Fibroblast of the aortic adventitia (primary cell): ENCODE measurements around the gene PRICKLE2. TPM values are rescaled to one million over a fixed set of nuclear protein-coding genes. Genes with fewer than 3 reads are reported as not detected.

Experiments used
- DNase-seq: peaks from one replicate; pipeline ENCODE4 v3.0.0-alpha.2; 2010; ENCODE audit warnings: low read depth
- H3K4me3 ChIP-seq: 2 replicates; pipeline ENCODE4 v1.5.1; 2011; ENCODE audit warnings: low read depth, mild to moderate bottlenecking, control low read depth, low read length, moderate library complexity
- total RNA-seq: library from RNA; depleted of rRNA; stranded (reverse); fragments of >200 nt; gene quantifications from 2 replicates; pipeline ENCODE4 v1.2.3, GENCODE V29; 2012; ENCODE audit warnings: low replicate concordance
- TF ChIP-seq, protein P1 (sequence below): IDR thresholded peaks from 2 replicates; pipeline ENCODE4 v1.5.1; 2011; ENCODE audit warnings: mild to moderate bottlenecking, low read length, control low read depth, inconsistent platforms; ENCODE audit not compliant: insufficient read depth

The PRICKLE2 gene
- total RNA-seq, 1 donor, result 22.0 TPM

DNA sequence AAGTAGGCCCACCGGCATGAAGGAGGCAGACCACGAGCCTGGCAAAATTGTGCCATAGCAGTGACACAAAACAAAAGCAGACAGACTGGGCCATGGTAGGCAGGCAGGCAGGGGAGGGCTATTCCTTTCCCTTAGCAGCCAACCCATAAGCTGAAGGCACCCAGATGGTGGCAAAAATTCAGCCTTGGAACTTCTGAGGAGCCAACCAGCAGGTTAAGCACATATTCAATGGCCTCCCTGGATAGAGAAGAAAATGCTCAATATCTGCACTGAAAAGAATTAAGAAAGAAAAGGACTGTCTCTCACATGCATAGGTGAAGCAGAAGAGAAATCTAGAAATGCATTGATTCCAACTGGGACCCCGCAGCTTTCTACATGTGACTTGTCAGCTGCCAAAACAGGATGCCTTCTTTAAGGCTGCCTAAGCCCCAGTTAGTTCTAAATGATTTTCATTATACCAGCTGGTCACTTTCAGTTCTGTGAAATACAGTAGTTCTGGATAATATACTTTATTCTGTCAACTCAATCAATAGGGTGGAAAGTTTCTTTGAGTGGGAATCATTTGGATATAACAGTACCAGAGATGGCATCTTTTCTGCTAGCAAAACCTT, 2.7 kb downstream of the PRICKLE2 start:
- DNase-seq, result no peak

GRCh38 chr3:64221571-64222257, 3.6 kb downstream of the PRICKLE2 start:
- peak overlapping the region; percentile 15 for H3K4me3 ChIP-seq
- DNase-seq, result no peak
- TF ChIP-seq, protein P1, sequence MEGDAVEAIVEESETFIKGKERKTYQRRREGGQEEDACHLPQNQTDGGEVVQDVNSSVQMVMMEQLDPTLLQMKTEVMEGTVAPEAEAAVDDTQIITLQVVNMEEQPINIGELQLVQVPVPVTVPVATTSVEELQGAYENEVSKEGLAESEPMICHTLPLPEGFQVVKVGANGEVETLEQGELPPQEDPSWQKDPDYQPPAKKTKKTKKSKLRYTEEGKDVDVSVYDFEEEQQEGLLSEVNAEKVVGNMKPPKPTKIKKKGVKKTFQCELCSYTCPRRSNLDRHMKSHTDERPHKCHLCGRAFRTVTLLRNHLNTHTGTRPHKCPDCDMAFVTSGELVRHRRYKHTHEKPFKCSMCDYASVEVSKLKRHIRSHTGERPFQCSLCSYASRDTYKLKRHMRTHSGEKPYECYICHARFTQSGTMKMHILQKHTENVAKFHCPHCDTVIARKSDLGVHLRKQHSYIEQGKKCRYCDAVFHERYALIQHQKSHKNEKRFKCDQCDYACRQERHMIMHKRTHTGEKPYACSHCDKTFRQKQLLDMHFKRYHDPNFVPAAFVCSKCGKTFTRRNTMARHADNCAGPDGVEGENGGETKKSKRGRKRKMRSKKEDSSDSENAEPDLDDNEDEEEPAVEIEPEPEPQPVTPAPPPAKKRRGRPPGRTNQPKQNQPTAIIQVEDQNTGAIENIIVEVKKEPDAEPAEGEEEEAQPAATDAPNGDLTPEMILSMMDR, result no peak

More for the DNA sequence above, 2.7 kb downstream of the PRICKLE2 start:
- TF ChIP-seq, protein P1, result no peak
- peak overlapping the region; percentile 80 for H3K4me3 ChIP-seq

DNA sequence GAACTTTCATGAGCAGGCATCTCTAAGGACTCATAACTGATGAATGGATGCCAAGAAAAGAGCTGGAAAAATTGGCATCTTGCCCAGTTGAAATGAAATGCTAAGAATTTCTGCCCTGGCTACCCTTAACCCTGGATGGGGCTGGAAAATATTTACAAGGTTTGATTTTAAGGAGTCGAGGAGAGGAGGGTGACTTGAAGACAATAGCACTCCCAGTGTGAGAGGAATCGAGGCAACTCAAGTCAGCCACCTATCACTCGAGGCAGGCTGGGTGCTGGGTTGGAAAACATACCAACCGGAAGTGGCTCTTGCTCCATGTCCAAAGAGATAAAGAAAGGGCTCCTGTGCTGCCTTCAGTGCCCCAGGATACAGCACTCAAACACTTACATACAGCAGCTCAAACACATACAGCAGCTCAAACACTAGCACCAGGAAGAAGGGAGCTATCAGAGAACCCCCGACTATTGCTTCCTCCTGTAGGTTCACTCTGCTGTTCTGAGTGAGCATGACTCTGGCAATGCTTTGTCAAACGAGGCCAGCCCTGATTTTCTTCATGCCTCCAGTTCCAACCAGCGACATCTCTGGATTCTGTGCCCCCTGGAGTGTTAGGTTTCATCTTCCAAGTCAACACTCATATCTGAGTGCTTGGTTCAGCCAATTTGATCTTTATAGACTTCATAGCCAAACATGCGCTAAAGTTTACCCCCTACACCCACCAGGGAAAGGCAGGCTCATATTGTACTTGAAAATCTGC, 4.9 kb downstream of the PRICKLE2 start:
- TF ChIP-seq, protein P1, result no peak
- DNase-seq, result peak; percentile 91
- peak overlapping the region; percentile 29 for H3K4me3 ChIP-seq

DNA sequence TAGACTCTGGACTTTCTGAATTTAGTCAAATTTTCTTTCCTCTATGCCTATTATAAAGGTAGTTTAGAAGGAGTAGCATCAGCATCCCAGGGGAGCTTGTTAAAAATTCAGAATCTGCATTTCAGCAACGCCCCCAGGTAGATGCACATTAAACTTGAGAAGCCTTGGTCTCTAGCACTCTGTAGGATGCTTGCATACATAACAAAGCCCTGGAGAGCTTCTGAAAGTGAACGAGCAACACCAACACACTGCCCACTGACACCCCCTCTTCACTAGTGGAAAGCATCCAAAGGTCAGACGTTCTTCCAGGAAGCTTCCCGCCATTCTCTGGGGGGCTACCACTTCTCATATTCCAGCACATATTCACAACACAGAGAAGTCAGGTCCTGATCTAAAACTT, 6.5 kb downstream of the PRICKLE2 start:
- H3K4me3 ChIP-seq, result no peak overlapping the region
- TF ChIP-seq, protein P1, result no peak
- DNase-seq, result no peak

DNA sequence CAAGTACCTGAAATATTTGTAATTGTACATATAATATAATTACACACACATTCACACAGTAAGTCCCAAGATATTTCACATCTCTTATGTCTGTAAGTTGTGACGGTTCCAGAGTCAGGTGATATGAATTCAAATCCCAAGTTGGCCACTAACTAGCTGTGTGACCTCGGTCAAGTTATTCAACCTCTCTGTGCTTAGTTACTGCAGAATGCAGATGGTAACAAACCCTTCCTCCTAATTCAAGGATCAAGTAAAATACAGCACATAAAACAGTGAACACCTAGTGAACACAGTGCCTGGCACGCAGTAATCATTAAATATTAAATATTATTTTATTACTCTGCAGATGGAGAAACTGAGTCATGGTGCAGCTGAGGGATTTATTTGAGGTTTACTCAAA, 6.9 kb downstream of the PRICKLE2 start:
- TF ChIP-seq, protein P1, result no peak
- DNase-seq, result no peak
- no peak overlapping the region for H3K4me3 ChIP-seq

- TF ChIP-seq, protein P1, result no peak
- H3K4me3 ChIP-seq, result no peak overlapping the region
- peak; percentile 64 for DNase-seq
Observed at GRCh38 chr3:64216274-64217147, 8.8 kb downstream of the PRICKLE2 start.
